Body of pancreas (tissue), 4 donors: ENCODE results near the gene C1orf232.

Source experiments
- POLR2A ChIP-seq, 3 donors: fragments of 450-650 bp; IDR thresholded peaks; one replicate each; pipeline ENCODE4 v1.6.1; 2016; ENCODE audit warnings: antibody characterized with exemption in 3 of 3, mild to moderate bottlenecking in 2 of 3
- TF ChIP-seq, protein P1 (sequence below), 7 experiments: fragments of 450-650 bp in 4 of 7; fragments of 200-600 bp in 3 of 7; sonication (generic) in 3 of 7; IDR thresholded peaks; one replicate each; pipeline ENCODE4 v1.5.1; 2016 to 2019; ENCODE audit warnings: antibody characterized with exemption in 7 of 7

DNA sequence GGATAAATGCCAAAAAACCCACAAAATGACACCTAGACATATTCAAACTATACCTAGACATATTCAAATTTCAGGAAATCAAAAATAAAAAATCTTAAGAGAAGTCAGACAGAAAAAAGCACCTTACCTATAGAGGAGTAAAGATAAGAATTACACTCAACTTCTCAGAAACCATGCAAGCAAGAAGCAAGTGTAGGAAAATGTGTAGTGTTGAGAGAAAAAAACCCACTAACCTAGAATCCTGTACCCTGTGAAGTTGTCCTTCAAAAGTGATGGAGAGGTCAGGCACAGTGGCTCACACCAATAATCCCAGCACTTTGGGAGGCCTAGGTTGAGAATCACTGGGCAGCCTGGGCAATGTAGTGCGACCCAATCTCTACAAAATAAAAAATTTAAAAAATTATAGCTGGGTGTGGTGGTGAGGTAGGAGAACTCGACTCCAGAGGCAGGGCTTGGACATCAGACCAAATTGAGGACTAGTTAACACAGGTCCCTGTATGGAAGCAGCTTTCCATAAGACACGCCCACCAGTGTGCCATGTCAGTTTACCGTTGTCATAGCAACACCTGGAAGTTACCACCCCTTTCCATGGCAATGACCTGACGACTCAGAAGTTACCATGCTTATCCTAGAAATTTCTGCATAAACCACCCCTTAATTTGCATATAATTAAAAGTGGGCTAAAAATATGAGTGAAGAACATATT is 36.5 kb downstream of the C1orf232 start:
- TF ChIP-seq POLR2A (IDR thresholded peaks at IDR 0.05): no peak
- TF ChIP-seq, protein P1, sequence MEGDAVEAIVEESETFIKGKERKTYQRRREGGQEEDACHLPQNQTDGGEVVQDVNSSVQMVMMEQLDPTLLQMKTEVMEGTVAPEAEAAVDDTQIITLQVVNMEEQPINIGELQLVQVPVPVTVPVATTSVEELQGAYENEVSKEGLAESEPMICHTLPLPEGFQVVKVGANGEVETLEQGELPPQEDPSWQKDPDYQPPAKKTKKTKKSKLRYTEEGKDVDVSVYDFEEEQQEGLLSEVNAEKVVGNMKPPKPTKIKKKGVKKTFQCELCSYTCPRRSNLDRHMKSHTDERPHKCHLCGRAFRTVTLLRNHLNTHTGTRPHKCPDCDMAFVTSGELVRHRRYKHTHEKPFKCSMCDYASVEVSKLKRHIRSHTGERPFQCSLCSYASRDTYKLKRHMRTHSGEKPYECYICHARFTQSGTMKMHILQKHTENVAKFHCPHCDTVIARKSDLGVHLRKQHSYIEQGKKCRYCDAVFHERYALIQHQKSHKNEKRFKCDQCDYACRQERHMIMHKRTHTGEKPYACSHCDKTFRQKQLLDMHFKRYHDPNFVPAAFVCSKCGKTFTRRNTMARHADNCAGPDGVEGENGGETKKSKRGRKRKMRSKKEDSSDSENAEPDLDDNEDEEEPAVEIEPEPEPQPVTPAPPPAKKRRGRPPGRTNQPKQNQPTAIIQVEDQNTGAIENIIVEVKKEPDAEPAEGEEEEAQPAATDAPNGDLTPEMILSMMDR (IDR thresholded peaks at IDR 0.05): no peak
